NCI-H526 (cell line): ENCODE results near the gene FAM193A.
"Not testable (repeated sequence)": the region's sequence is repeated elsewhere in the genome, so short reads cannot be mapped to it uniquely, and the experiment has no call there.

Source experiments
- DNase-seq, 2 experiments: peaks; one replicate each; lab custom pipeline; 2025; lab: John Stamatoyannopoulos, UW

The FAM193A gene

DNA sequence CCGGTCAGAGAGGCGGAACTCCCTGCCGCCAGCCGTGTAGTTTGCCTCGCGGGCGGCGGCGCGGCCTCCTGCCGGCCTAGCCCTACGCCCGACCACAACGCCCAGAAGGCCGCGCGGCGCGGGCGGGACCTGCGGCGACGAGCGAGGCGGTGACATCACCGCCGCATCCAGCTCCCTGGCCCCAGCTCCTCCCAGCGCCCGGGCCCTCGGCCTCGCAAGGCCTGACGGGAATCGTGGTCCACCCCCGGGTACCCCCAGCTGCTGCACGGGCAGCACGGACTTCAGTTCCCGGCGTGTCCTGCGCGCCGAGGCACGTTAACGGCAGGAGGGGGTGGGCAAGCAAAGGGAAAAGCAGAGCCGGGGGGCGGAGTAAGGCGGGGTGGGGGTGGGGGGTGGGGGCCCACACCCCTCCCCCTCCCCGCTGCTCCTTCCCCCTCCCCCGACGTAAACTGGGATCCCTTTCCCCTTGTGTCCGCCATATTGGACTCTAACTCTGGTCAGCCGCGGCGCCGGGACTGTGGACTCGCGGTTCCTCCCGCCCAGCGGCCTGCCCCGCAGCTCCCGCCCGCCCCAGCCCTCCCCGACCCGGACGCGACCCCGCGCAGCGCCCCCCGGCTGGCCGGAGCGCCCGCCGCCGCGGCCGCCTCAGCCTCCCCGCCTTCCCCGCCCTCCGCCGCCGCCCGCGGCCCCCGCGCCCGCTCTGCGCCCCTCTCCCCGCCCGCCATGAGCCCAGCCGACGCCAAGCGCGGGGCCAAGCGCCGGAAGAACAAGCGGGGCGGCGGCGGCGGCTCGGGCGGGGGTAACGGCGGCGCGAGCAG, at the start of gene FAM193A:
FAM193A (plus strand) TSS at position 455 of the 818 bp plus-strand sequence; CDS start at position 724, 269 bp downstream.
- peak; percentile 97 to 99 for DNase-seq

DNA sequence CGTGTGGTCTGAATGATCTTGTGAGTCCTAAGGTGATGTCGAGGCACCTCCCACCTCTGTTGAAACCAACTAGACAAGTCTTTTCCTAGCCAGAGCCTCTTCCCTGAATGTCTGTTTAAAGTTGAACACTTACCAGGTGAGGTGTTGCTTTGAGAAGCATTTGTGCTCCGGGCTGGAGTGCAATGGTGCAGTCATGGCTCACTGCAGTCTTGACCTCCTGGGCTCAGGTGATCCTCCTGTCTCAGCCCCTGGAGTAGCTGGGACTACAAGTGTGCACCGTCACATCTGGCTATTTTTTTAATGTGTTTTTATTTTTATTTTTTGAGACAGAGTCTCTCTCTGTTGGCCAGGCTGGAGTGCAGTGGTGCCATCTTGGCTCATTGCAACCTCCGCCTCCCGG, 49.5 kb upstream of the FAM193A start:
- DNase-seq = no peak

DNA sequence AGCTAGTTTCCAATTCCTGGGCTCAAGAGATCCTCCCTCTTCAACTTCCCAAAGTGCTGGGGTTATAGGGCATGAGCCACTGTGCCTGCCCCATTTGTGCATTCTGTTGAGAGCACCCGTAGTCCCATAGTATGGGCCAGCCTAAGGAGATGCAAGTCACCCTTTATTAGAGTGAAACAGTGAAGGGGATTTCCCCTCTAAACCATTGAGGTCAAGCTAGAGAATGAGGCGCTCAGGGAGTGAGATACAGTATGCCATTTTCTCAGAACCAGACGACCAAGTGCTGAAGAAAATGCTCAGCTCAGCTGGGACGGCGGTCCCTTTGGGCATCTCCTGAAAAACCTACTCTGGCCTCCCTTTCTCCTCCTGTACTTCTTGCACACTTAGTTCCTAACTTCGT, 48.8 kb upstream of the FAM193A start:
- DNase-seq = no peak

- no peak for DNase-seq
Measured at GRCh38 chr4:2489081-2489805, 47.2 kb upstream of the FAM193A start.

- DNase-seq = no peak
Measured at GRCh38 chr4:2489841-2490552, 46.5 kb upstream of the FAM193A start.

- no peak for DNase-seq
Measured at GRCh38 chr4:2492970-2493369, 43.5 kb upstream of the FAM193A start.

- no peak for DNase-seq
Measured at GRCh38 chr4:2494992-2495391, 41.5 kb upstream of the FAM193A start.

- DNase-seq = no peak
Measured at GRCh38 chr4:2497324-2497723, 39.1 kb upstream of the FAM193A start.

DNA sequence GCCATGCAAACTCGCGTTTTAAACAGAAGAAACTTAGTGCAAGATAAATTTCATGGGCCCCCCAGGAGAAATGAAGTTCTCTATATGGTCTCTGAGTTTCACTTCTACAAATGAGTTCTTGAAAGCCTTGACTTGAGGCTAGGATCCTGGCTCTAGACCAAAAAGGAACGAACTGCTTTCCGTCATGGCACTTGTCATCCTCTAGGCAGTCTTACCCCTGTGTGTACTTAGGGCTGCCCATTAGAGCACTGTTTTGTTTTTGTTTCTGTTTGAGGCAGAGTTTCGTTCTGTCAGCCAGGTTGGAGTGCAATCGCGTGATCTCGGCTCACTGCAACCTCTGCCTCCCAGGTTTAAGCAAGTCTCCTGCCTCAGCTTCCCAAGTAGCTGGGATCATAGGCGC, 38.5 kb upstream of the FAM193A start:
- no peak for DNase-seq

GRCh38 chr4:2500547-2500946, 35.9 kb upstream of the FAM193A start:
- no peak for DNase-seq

GRCh38 chr4:2501034-2501594, 35.3 kb upstream of the FAM193A start:
- DNase-seq = no peak

DNA sequence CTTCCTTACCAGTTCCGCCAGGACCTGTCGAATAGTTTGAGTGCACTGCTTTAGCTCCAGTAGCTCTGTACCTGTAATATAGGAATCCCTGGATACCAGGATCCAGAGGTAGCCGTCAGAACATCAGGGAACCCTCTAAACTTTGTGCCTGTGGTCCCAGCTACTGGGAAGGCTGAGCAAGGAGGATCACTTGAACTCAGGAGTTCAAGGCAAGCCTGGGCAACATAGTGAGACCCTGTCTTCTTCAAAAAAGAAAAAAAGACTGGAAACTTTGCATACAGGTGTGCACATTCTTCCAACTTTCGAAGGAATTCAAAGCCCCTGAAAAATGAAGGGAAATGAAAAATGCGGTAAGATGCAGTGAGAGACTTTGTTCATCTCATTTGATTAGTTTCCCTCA, 32.6 kb upstream of the FAM193A start:
- no peak for DNase-seq

DNA sequence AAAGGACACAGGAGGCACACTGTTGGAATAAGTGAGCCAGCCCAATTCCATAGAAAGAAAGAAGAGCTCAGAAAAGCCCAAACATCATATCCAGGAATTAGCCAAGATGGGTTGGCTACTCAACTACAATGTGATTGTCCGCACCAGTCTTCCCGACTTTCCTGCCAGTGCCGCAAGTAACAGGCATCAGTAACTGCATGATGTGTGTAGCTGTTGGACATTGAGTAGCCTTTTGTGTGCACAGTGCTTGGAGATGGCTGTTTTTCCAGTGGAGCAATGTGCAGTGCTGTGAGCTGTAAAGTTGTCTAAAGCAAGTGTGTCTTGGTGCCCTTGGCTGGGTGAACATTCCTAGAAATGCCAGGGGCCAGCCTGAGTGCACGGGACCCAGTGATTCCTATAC, 29.2 kb upstream of the FAM193A start:
- no peak for DNase-seq

DNA sequence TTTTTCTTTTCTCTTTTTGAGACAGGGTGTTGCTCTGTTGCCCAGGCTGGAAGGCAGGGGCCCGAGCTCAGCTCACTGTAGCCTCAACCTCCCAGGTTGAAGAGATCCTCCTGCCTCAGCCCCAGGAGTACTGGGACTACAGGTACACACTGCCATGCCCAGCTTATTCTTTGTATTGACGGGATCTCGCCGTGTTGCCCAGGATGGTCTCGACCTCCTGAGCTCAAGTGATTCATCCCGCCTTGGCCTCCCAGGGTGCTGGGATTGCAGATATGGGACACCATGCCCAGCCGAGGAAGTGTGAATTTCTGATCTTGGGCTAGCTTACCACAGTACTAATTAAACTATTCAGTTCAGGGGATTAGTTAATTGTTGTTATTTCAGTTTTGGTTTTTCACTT, 28.6 kb upstream of the FAM193A start:
- DNase-seq = no peak

DNA sequence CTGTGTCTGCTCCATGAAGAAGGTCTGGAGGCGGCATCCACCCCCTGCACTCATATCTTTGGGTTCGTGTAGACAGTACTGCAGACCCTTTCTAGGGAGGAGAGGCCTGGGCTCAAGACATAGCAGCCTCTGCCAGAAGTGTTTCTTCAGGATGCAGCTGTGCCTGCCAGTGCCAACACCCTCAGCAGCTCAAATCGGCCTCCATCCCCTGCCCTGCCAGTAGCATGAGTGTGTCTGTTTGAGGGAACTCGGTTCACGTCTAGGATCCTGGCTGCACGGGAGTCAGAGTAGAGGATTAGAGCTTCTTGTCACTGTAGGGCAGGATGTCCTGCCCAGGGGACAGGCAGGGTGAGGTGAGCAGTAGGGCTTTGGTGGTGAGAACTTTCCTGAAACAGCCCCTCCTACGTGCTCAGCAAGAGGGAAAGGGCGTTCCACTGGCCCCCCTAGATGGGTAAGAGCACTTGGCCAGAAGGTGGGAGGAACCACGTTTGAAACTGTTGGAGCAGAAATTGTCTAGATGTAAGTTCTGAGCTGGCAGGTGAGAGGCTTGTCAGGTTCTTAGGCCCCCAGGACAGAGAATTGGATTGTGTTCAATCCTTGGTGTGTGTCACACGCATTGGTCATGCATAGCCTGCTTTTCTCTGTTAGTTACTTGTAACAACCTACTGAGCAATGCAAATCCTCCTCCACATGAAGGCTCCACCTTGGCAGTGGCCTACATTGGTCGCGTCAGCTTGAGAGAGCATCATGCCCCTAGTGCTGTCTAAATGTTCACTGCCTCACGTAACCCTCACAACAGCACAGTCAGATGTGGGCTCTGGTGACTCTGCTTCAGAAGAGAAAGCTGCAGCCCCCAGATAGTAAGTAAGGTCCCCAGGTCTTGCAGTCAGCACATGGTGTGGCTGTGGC, 25.8 kb upstream of the FAM193A start:
- DNase-seq = no peak

- DNase-seq = no peak
Measured at GRCh38 chr4:2511645-2512131, 24.8 kb upstream of the FAM193A start.

DNA sequence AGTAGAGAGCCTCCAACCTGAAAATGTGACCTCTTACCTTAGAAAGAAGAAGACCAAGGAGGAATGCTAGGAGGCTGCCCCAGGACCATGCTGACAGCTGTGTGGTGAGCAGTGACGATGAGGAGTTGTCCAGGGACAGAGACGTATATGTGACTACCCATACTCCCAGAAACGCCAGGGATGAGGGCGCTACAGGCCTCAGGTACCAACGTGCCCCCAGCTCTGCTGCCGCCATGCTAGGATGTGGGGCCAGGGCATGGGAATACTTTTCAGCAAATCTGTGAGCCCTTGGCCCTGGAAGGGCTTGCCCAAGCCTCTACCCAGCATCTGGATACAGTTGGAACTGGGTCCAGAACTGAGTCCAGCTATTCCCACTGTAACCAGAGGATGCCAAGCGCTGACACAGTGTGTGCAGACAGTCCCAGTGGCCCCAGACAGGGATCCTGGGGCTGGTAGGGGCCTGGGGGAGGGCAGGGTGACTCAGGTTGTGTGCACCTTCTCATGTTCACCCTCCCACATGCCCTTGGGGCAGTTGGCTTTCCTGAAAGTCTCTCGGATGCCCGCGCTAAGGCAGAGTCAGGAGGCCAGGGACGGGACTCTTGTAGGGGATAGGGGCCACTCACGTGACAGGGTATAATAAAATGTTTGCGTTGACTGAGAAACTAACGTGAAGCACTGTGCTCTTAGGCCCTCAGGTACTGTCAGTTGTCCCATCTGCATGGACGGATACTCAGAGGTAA, 23.9 kb upstream of the FAM193A start:
- DNase-seq = no peak

DNA sequence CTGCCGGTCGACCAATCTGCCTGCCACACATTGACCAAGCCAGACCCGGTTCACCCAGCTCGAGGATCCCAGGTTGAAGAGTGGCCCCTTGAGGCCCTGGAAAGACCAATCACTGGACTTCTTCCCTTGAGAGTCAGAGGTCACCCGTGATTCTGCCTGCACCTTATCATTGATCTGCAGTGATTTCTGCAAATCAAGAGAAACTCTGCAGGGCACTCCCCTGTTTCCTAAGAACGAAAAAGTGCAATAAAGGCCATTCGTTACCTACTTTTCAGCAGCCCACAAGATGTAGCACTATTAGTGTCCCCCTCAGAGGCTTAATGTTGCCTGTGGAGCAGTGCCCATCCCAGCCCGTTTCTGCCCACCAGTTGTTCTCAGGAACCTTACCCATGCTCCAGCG, 22.3 kb upstream of the FAM193A start:
- DNase-seq = not testable (repeated sequence)

- not testable (repeated sequence) for DNase-seq
Measured at GRCh38 chr4:2514944-2515343, 21.5 kb upstream of the FAM193A start.

GRCh38 chr4:2515830-2516550, 20.5 kb upstream of the FAM193A start:
- DNase-seq = no peak
